Measurements from ENCODE around the gene SDHA.
"Not testable (repeated sequence)": the region's sequence is repeated elsewhere in the genome, so short reads cannot be mapped to it uniquely, and the experiment has no call there.

Gene SDHA

DNA sequence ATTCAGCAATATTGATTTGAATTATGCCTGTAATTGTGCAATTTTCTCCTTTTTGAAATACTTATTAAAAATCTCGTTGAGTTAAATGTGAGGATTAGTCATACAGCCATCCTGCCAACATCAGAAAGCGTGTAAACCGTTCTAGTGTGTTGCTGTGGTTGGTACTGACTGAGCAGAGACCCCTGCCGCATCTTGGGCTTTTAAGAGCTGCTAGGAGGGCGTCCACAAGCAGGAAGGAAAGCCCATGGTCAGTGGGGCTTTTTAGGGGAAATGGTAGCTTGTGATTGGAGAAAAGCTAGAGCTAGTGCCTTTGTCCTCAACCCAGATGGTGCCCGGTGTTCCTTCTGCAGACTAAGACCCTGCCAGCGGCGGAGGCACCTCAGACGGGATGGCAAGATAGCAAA, 1.3 kb downstream of the SDHA start:
- no peak for DNase-seq (ENCODE audit: low read depth, low spot score)

DNA sequence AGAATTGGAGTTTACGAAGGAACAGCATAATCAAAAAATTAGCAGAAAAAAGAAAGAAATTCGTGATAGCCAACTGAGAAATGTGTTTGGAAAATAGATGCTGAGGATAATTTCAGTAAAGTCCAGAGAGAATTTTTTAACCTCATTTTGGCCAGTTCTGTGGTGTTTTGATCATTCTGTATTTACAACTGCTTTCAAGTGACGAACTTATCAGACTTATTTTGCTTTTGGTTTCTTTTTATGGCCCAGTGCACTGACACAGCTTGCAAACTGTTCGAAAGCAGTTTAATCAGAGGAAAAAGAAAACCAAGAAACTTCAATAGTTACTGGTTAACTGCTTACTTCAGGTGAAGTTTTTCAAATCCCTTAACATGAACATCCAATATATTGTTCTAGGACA, 1.9 kb downstream of the SDHA start:
- DNase-seq (ENCODE audit: low read depth, low spot score), result no peak

DNA sequence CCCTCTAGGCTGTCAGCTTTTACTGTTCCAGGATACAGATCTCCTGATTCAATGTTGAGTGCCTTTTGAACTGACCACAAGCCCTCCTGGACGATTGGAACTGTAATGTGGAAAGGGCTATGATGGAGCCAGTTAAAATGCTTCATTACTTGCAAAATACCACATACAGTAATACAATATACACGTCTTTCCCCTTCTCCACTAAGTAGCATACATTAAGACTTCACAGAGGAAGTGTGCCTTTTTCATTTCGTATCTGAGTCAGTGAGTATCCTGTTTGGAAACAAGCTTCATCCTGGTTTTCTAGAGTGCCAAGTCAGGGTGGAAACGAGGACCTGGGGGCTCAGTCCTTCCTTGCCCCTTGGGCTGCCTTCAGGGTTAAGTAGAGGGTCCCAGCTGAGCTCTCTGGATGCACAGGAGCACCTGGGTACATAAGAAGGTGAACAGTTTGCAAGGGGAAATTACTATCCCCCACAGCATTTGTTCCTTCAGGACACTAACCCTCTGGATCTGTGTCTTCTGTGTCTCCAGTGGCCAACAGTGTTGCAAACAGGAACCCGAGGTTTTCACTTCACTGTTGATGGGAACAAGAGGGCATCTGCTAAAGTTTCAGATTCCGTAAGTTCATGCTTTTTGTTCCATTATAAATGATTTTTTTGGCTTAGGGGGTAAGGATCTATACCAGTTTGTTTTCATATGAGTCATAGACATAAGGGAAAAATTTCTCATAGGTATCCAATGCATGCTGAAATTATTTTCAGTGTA, 5.0 kb downstream of the SDHA start:
- not testable (repeated sequence) for DNase-seq (ENCODE audit: low read depth, low spot score)

DNA sequence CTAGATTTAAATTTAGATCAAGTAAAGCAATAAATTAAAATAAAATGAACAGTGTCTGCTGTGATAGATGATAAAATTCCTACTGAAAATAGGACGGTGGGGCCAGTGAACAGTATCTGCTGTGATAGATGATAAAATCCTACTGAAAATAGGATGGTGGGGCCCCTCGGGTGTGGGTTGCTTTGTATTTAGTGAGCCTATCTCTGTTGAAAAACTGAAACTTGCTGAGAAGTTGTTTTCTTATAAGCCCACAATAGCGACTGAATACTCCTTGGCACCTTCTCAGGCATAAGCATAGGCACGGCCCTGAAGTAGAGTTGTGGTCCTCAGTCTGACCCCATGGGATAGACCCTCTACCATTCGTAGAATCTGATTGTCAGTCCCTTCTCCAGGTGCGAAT, 5.7 kb downstream of the SDHA start:
- no peak for DNase-seq (ENCODE audit: low read depth, low spot score)

DNA sequence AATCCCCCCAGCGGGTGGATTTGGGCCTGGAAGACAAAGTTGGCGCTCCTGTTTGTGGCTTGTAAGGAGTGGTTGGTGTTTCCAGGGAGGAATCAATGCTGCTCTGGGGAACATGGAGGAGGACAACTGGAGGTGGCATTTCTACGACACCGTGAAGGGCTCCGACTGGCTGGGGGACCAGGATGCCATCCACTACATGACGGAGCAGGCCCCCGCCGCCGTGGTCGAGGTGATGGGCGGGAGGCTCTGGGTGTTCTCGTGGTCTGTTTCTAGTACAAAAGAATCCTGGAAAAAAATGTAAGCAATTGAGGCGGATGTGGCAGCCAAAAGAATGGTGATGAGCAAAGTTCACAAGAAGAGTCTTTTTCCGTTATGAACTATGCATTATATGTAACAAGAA, 7.2 kb downstream of the SDHA start:
- no peak for DNase-seq (ENCODE audit: low read depth, low spot score)

DNA sequence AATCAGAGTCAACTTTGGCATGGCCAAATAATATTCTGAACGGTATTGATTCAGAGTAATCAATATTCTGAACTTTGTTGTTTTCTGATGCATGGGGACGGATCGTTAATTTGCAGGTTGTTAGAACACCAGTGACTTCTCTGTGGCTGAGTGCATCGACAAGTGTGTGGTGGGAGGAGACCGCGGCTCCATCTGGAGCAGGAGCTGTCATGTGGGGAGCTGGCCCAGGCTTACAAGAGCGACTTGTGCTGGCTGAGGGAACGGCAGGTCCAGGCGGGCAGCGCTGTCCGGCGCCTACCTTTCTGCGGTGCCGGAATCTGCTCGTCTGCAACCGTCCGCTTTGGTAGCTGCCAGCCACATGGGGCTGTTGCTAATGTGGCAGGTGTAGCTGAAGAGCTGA, 9.3 kb downstream of the SDHA start:
- not testable (repeated sequence) for DNase-seq (ENCODE audit: low read depth, low spot score)

DNA sequence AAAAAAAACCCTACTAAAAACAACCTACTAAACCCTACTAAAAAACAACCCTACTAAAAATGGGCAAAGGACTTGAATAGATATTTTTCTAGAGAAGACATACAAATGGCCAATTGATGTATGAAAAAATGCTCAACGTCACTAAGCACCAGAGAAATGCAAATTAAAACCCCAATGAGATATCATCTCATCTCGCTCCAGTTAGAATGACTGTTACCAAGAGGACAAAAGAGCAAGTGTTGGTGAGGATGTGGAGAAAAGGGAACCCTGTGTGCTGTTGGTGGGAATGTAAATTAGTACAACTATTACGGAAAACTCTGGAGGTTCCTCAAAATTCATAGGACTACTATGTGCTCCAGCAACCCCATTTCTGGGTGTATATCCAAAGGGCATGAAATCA, 10.8 kb downstream of the SDHA start:
- no peak for DNase-seq (ENCODE audit: low read depth, low spot score)

DNA sequence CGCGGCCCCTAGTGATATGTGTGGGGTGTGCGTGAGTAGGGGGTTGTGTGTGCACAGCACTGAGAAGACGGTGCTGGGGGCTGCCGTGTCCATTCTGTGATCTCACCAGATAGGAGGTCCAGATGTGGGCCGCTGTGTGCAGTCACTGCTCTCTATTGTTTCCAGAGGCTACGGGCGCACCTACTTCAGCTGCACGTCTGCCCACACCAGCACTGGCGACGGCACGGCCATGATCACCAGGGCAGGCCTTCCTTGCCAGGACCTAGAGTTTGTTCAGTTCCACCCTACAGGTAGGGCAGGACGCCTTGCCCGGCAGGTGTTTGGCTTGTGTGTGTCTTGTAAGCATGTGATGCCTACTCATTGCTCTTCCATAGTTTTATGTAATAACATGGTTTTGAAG, 12.6 kb downstream of the SDHA start:
- no peak for DNase-seq (ENCODE audit: low read depth, low spot score)

DNA sequence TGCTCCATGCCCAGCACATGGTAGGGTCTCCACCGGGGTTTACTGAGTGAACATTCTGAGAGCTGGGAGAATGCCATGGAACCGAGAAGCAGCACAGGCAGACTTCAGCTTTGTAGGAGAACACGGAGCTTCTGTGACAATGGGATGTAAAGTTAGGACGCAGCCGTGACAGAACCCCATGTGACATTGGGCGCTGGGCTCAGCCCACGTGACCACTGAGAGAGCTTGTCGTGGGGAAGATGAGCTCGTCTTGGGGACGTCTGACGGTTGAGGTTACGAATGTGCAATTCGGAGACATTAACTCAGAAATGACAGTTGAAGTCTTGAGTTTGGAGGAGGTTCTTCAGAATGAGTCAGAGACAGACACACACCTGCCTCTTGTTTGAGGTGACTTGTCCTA, 13.5 kb downstream of the SDHA start:
- DNase-seq (ENCODE audit: low read depth, low spot score), result no peak

DNA sequence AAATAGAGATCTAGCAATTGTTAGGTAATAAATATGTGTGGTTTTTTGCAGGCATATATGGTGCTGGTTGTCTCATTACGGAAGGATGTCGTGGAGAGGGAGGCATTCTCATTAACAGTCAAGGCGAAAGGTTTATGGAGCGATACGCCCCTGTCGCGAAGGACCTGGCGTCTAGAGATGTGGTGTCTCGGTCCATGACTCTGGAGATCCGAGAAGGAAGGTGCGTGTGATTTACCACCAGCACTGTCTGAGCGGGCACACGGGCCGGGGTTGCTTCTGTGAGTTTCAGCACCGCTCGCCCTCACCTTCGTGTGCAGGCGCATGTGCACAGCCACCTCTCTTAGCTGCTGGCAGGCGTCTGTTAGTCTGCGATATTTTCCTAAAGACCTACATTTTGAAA, 15.3 kb downstream of the SDHA start:
- not testable (repeated sequence) for DNase-seq (ENCODE audit: low read depth, low spot score)

DNA sequence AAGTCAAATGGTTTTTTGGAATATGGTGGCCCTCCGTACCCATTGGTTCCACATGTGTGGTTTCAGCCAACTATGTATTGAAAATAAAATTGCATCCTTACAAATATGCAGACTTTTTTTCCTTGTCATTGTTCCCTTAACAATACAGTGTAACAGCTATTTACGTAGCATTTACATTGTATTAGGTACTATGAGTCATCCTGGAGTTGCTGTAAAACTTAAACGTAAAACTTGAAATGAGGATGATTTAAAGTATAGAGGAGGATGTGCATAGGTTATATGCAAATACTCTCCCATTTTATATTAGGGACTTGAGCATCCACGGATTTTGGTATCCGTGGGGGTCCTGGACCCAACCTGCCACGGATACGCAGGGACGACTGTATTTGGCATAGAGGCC, 16.3 kb downstream of the SDHA start:
- no peak for DNase-seq (ENCODE audit: low read depth, low spot score)

DNA sequence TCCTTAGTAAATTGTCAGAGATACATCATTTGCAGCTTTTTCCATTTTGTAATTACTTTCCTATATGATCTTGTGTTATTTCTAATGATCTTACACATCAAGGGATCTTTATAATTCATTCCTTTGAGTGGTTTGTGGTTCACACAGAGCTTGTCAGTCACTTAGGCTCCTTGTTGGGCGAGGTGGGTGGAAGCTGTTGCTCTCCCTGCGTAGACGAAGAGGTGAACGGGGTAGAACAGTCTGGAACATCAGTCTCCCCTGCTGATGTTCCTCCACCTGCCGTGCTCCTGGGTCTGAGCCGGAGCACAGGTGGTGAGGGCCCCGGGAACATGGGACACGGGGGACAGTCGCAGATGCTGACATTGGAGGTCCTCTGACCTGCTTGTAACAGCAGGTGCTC, 17.4 kb downstream of the SDHA start:
- not testable (repeated sequence) for DNase-seq (ENCODE audit: low read depth, low spot score)

DNA sequence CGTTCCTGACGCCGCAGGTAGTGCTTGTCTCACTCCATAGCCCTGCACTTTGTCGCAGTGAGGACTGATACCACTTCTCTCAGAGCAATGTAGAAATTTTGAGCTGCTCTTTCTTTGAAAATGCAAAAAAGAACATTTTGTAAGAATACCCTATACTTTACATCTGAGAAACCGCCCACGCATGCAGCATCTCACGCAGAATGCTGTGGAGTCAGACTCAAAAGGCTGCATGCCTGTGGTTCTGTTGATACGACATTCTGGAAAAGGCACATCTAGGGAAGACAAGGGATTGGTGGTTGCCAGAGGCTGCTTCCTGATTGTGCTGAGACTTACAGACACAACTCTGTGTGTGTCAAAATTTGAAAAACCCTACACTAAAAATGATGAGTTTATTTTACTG, 19.8 kb downstream of the SDHA start:
- not testable (repeated sequence) for DNase-seq (ENCODE audit: low read depth, low spot score)

DNA sequence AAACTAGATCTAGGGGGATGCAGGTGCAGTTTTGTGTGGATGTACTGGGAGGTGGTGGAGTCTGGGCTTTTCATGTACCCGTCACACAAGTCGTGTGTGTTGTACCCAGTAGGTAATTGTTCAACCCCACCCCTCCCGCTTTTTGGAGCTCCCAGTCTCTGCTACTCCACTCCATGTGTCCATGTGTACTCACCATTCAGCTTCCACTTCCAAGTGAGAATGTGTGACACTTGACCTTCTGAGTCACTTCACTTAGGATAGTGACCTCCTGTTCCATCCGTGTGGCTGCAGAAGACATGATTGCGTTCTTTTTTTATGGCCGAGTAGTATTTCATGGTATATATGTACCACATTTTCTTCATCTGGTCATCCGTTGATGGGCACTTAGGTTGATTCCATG, 22.4 kb downstream of the SDHA start:
- not testable (repeated sequence) for DNase-seq (ENCODE audit: low read depth, low spot score)

DNA sequence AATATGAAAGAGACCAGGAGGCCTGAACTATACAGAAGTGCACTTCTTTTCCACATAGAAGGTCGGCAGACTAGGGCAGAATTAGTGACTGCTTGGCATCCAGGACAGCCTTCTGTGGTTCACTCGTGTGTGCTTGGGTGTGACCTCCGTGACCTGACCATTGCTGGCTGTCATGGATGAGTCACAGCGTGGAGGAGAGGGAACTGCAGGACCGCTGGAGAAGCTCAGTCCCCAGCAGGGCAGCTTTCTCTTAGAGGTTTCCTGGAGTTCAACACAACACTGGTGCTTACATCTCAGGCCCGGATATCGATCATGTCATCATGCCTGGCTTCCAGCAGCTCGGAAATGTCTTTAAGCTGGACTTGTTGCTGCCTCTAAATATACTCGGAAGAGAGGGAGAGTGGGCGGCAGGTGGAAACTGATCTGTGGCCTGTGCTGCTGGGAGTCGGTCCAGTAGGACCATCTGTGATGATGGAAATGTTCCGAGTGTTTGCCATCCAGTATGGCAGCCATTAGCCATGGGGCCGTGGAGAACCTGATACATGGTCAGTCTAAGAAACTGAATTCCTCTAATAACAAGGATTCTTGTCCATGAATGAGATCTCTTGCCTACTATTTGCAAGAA, 23.0 kb downstream of the SDHA start:
- DNase-seq (ENCODE audit: low read depth, low spot score), result not testable (repeated sequence)

DNA sequence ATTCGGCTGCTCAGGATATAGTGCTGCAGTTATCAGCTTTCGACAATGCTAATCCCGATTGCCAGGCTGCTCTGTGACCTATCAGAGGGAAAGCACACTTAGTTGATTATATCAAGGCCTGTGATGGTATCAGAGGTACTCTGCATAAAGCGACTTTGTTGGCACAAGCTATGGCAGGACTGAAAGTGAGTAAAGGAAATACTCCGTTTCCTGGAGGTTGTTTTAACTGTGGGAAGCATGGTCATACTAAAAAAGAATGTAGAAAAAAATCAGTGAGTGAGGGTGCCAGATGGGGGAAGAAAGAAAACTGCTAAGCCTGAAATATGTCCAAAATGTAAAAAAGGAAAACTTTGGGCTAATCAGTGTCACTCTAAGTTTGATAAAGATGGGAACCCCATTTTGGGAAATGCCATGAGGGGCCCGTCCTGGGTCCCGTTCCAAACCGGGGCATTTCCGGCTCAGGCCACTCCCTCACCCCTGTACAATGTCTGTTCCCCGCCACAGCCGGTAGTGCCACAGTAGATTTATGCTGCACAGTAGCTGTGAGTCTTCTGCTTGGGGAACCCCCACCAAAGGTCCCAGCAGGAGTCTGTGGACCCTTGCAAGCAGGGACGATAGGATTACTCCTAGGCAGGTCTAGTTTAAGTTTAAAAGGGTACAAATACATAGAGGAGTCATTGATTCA, 25.7 kb downstream of the SDHA start:
- DNase-seq (ENCODE audit: low read depth, low spot score), result not testable (repeated sequence)

DNA sequence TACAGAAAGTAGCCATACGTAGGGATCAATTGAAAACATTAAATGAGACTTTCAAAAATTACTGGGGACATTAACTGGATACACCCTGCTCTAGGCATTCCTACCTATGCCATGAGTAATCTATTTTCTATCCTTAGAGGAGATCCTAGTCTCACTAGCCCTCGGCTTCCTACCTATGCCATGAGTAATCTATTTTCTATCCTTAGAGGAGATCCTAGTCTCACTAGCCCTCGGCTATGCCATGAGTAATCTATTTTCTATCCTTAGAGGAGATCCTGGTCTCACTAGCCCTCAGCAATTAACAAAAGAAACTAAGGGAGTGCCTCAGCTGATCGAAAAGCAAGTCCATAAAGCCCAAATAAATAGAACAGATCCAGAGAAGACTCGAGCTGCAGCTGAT, 27.6 kb downstream of the SDHA start:
- DNase-seq (ENCODE audit: low read depth, low spot score), result not testable (repeated sequence)

DNA sequence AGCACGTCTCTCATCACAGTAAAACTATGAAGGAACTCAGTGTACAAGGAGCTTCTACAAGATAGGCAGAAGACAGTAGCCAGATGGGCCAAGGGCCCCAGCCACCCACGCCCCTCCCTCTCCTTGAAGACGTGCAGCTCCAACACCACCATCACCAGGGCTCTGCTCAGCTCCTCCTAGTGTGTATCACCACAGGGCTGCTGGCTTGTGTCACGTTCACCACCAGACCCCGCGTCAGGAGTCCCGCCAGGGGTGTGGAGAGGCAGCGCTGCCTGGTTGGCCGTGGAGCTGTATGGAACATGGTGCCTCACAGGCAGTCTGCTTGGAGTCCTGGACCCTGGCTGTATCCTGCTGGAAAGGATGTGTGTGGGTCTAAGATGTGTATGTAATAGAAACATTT, 32.3 kb downstream of the SDHA start:
- not testable (repeated sequence) for DNase-seq (ENCODE audit: low read depth, low spot score)

DNA sequence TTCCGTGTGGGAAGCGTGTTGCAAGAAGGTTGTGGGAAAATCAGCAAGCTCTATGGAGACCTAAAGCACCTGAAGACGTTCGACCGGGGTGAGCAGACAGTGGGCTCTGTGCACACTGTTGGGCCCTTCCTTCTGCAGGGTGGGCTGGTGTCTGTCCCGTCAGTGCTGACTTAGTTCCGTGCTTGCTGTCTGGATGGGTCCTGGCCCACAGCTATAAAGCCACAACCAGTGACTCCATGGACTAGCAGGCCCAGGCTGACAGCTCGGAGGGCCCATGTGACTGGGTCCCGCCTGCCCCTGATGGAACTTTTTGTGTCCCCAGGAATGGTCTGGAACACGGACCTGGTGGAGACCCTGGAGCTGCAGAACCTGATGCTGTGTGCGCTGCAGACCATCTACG, 32.9 kb downstream of the SDHA start:
- DNase-seq (ENCODE audit: low read depth, low spot score), result not testable (repeated sequence)

DNA sequence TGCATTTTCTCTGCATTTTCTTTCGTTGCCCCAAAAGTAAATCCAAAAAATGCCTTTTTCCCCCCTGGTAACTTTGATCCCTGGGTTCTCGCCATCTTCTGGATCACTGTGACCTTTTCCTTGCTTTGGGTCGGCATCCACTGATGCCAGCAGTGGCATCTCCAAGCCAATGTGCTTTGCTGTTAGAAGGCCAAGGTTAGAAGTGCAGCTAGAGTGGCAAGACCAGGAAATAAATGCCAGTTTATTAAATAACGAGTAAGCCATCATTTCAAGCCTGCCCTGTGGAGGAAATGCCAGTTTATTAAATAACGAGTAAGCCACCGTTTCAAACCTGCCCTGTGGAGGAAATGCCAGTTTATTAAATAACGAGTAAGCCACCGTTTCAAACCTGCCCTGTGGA, 33.4 kb downstream of the SDHA start:
- not testable (repeated sequence) for DNase-seq (ENCODE audit: low read depth, low spot score)

DNA sequence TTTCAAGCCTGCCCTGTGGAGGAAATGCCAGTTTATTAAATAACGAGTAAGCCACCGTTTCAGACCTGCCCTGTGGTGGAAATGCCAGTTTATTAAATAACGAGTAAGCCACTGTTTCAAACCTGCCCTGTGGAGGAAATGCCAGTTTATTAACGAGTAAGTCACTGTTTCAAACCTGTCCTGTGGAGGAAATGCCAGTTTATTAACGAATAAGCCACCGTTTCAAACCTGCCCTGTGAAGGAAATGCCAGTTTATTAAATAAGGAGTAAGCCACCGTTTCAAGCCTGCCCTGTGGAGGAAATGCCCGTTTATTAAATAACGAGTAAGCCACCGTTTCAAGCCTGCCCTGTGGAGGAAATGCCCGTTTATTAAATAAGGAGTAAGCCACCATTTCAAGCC, 33.9 kb downstream of the SDHA start:
- not testable (repeated sequence) for DNase-seq (ENCODE audit: low read depth, low spot score)

DNA sequence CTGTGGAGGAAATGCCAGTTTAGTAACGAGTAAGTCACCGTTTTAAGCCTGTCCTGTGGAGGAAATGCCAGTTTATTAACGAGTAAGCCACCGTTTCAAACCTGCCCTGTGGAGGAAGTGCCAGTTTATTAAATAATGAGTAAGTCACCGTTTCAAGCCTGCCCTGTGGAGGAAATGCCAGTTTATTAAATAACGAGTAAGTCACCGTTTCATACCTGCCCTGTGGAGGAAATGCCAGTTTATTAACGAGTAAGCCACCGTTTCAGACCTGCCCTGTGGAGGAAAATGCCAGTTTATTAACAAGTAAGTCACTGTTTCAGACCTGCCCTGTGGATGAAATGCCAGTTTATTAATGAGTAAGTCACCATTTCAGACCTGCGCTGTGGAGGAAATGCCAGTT, 34.4 kb downstream of the SDHA start:
- DNase-seq (ENCODE audit: low read depth, low spot score), result no peak

DNA sequence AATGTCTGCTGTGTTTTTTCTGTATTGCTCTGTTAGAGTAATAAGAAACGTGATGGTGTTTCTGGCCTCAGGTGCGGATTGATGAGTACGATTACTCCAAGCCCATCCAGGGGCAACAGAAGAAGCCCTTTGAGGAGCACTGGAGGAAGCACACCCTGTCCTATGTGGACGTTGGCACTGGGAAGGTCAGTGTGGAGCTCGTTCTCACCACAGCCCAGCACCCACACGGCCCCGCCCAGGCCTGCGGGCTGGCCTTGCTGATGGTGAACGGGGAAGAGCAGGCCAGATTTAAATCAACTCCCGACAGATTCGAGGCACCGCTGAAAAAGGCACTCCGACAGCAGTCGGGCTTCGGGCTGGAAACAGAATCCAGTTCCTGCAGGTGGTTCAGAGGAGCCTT, 36.2 kb downstream of the SDHA start:
- DNase-seq (ENCODE audit: low read depth, low spot score), result not testable (repeated sequence)

Measured in activated naive CD8-positive, alpha-beta T cell treated with anti-CD3 and anti-CD28 coated beads, Interleukin-2, amount 50 U/mL, for 16 hours (primary cell).